Activated gamma-delta T cell (primary cell): ENCODE results near the gene C2CD4C.
"Not testable (repeated sequence)": the region's sequence is repeated elsewhere in the genome, so short reads cannot be mapped to it uniquely, and the experiment has no call there.

Experiments
- DNase-seq: peaks from one replicate; lab custom pipeline; 2025; lab: John Stamatoyannopoulos, UW
- total RNA-seq, 2 donors: gene quantifications; one replicate each; lab custom pipeline; 2026; lab: John Stamatoyannopoulos, UW

The C2CD4C gene
- 0.09 to 0.15 reads per million in 2 donors for total RNA-seq

- no peak for DNase-seq
These were observed at the start of gene C2CD4C for GRCh38 chr19:408902-409515. TSS of gene C2CD4C (minus strand) at chr19:409147. CDS start at chr19:408361, 786 bp downstream.

- no peak for DNase-seq
These were observed 49.4 kb upstream of the C2CD4C start for GRCh38 chr19:458091-459042.

- no peak for DNase-seq
These were observed 48.7 kb upstream of the C2CD4C start for GRCh38 chr19:457636-458035.

GRCh38 chr19:456547-457110, 47.7 kb upstream of the C2CD4C start:
- no peak for DNase-seq

- no peak for DNase-seq
These were observed 47.1 kb upstream of the C2CD4C start for GRCh38 chr19:455851-456546.

GRCh38 chr19:455031-455705, 46.2 kb upstream of the C2CD4C start:
- DNase-seq = no peak

- DNase-seq = no peak
These were observed 44.7 kb upstream of the C2CD4C start for GRCh38 chr19:453606-454005.

- DNase-seq = no peak
These were observed 43.9 kb upstream of the C2CD4C start for GRCh38 chr19:452829-453228.

- not testable (repeated sequence) for DNase-seq
These were observed 42.0 kb upstream of the C2CD4C start for GRCh38 chr19:450912-451481.

- DNase-seq = no peak
These were observed 41.0 kb upstream of the C2CD4C start for GRCh38 chr19:449916-450315.

- no peak for DNase-seq
These were observed 39.0 kb upstream of the C2CD4C start for GRCh38 chr19:447816-448560.

- DNase-seq = no peak
These were observed 38.1 kb upstream of the C2CD4C start for GRCh38 chr19:447064-447426.

GRCh38 chr19:444677-445210, 35.8 kb upstream of the C2CD4C start:
- no peak for DNase-seq

- DNase-seq = no peak
These were observed 34.1 kb upstream of the C2CD4C start for GRCh38 chr19:443005-443404.

GRCh38 chr19:442085-442484, 33.1 kb upstream of the C2CD4C start:
- DNase-seq = no peak

GRCh38 chr19:441213-441836, 32.4 kb upstream of the C2CD4C start:
- DNase-seq = no peak

GRCh38 chr19:440391-441212, 31.7 kb upstream of the C2CD4C start:
- no peak for DNase-seq

GRCh38 chr19:439167-439900, 30.4 kb upstream of the C2CD4C start:
- DNase-seq = no peak
